Stimulated activated CD8-positive, alpha-beta memory T cell treated with anti-CD3 and anti-CD28 coated beads, Interleukin-12 subunit alpha, Interleukin-12 subunit beta, amount 100 ng/mL, for 4 hours (primary cell): Measurements from ENCODE around the gene EHD2.
A peak's percentile ranks its signal among the peaks of the same experiment; 100 is the strongest.
"Not testable (repeated sequence)": the region's sequence is repeated elsewhere in the genome, so short reads cannot be mapped to it uniquely, and the experiment has no call there.

Experiments used
- DNase-seq: peaks from one replicate; pipeline ENCODE4 v3.0.0-alpha.2; 2020; ENCODE audit warnings: low read depth

Gene EHD2

DNA sequence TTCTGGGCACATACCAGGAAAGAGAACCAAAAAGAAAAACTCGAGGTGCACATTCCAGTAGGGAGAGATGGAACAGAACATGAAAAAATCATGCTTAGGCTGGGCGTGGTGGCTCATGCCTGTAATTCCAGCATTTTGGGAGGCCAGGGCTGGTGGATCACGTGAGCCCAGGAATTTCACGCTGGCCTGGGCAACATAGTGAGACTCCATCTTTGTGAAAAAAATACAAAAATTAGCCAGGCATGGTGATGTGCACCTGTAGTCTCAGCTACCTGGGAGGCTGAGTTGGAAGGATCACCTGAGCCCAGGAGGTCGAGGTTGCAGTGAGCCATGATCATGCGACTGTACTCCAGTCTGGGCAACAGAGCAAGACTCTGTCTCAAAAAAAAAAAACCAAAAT is 58.1 kb downstream of the EHD2 start:
- not testable (repeated sequence) for DNase-seq

DNA sequence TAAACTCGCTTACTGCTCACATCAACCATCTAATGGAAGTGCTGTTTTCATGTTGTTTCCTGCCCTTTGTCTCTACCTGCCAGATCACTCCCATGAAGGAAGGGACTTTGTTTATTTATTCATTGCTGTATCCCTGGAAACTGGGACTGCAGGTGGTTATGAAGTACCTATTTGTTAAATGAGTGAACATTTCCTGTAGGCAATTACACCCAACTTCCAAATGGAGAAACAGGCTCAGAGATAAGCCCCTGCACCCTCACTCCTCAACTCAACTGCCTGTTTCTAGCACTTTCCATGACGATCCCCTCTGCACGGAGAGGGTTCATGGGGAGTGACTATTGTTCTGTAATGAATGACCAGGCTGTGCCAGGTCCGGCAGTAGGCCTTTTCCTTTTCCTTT is 63.3 kb downstream of the EHD2 start:
- no peak for DNase-seq

- not testable (repeated sequence) for DNase-seq
These were observed 64.2 kb downstream of the EHD2 start for GRCh38 chr19:47777245-47778048.

- DNase-seq = peak; percentile 61
These were observed 65.1 kb downstream of the EHD2 start, which contains the start of gene SELENOW for GRCh38 chr19:47778049-47778953. SELENOW (plus strand) TSS chr19:47778703; CDS start chr19:47778786, 83 bp downstream.

DNA sequence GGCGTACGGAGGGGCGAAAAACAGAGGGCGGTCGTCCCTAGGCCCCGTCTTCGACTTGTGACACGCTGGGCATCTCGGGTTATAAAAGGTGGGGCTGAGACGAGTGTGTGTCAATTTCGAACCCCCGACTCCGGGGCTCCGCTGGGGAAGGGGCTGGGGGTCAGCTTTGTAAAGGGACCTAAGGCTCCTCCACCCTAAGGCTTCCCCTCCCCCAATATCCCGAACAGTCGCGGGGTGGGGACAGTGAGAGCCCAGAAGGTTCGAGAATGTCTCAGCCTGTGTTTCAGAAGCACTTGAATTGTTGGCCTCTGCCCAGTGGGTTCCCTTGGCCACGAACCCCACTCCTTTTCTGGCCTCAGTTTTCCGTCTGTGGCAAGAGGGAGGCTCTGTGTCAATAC is 65.7 kb downstream of the EHD2 start:
- DNase-seq = no peak

GRCh38 chr19:47779524-47780214 is 66.4 kb downstream of the EHD2 start:
- DNase-seq = no peak

DNA sequence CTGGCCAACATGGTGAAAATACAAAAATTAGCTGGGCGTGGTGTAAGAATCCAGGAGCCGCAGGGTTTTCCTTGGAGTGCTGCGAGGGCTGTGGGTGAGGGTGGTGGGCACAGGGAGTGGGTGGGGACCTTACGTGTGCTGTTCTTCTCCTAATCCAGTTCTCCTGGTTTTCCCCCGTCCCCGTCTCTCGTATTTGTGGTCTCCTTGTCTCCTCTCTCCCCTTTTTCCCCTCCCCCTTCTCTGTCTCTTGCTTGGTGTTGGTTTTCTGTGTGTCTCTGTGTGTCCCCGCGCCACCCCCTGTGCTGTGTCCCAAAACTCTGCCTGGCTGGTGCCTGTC is 67.0 kb downstream of the EHD2 start:
- DNase-seq = no peak

- no peak for DNase-seq
These were observed 68.5 kb downstream of the EHD2 start for GRCh38 chr19:47781590-47782262.

DNA sequence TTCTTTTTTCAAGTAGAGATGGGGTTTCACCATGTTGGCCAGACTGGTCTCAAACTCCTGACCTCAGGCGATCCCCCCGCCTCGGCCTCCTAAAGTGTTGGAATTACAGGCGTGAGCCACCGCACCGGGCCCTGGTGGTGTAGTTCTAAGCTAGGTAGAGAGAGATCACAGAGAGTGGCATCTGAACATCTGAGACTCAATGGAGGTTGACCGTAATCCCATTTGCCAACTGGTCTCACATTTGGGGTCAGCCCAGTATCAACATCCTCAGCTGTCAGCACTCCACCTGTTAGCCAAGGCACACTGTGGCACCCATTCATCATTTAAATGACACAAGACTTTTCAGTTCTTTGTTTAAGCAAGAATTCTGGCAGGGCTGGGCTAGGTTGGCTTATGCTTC is 73.3 kb downstream of the EHD2 start:
- DNase-seq = no peak

DNA sequence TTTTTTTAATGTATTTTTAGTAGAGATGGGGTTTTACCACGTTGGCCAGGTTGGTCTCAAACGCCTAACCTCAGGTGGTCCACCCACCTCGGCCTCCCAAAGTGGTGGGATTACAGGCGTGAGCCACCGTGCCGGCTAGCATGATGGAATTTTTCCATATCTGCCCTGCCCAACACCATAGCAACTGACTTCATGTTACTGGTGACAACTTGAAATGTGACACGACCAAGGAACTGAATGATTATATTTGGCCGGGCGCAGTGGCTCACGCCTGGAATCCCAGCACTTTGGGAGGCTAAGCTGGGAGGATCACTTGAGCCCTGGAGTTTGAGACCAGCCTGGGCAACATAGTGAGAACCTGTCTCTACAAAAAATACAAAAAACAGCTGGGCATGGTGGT is 74.1 kb downstream of the EHD2 start:
- DNase-seq = not testable (repeated sequence)

DNA sequence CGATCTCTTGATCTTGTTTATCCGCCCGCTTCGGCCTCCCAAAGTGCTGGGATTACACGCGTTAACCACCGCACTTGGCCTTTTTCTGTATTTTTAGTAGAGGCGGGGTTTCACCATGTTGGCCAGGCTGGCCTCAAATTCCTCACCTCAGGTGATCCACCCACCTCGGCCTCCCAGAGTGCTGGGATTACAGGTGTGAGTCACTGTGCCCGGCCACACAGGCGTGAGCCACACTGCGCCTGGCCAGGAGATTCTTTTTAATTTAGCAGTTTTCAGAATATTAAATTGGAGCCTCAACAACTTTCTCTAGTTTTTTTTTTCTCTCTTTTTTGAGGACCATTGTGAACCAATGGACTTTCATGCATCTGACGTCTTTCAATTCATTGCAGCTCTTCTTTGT is 76.6 kb downstream of the EHD2 start:
- not testable (repeated sequence) for DNase-seq

GRCh38 chr19:47790398-47790814 is 77.2 kb downstream of the EHD2 start:
- DNase-seq = peak; percentile 58

- no peak for DNase-seq
These were observed 79.4 kb downstream of the EHD2 start for GRCh38 chr19:47792616-47793015.
